K562 (cell line): ENCODE results near the gene TEX9. TPM values are rescaled to one million over a fixed set of nuclear protein-coding genes. Genes with fewer than 3 reads are reported as not detected.
A peak's percentile ranks its signal among the peaks of the same experiment; 100 is the strongest.

Source experiments
- ATF1 ChIP-seq, 2 experiments: fragments of 450-650 bp in 1 of 2; IDR thresholded peaks; 2 replicates each; pipeline ENCODE4 v1.6.1; 2016; ENCODE audit warnings: missing compliant biosample characterization in 1 of 2, missing genetic modification characterization in 1 of 2
- CUX1 ChIP-seq: fragments of 200-800 bp; sonication (Bioruptor generic); IDR thresholded peaks from 2 replicates; pipeline ENCODE4 v1.6.1; 2016; ENCODE audit warnings: missing genetic modification characterization, missing compliant biosample characterization
- ETV1 ChIP-seq: fragments of 450-650 bp; conservative IDR thresholded peaks from 2 replicates; pipeline ENCODE4 v1.6.1; 2016; ENCODE audit warnings: missing genetic modification characterization, control low read depth, low read depth, missing compliant biosample characterization
- GABPB2 ChIP-seq: fragments of 250-450 bp; sonication (Bioruptor Pico); conservative IDR thresholded peaks from 2 replicates; pipeline ENCODE4 v1.5.1; 2021; ENCODE audit warnings: mild to moderate bottlenecking
- MEIS2 ChIP-seq: fragments of 450-650 bp; IDR thresholded peaks from 2 replicates; pipeline ENCODE4 v1.6.1; 2014; ENCODE audit warnings: mild to moderate bottlenecking; ENCODE audit not compliant: partially characterized antibody
- NCOA6 ChIP-seq: fragments of 450-650 bp; IDR thresholded peaks from 2 replicates; pipeline ENCODE4 v1.6.1; 2017; ENCODE audit warnings: mild to moderate bottlenecking
- POLR2AphosphoS5 ChIP-seq: IDR thresholded peaks from 2 replicates; pipeline ENCODE4 v1.6.1; 2011; ENCODE audit warnings: mild to moderate bottlenecking, low read depth, low read length, moderate library complexity; ENCODE audit not compliant: control insufficient read depth, insufficient read depth
- RBM15 ChIP-seq: fragments of 200-400 bp; formaldehyde crosslinking; IDR thresholded peaks from 2 replicates; pipeline ENCODE4 v1.6.1; 2018; ENCODE audit warnings: mild to moderate bottlenecking, low read length, moderate library complexity; ENCODE audit not compliant: insufficient read depth
- RBM17 ChIP-seq: fragments of 200-400 bp; formaldehyde crosslinking; IDR thresholded peaks from 2 replicates; pipeline ENCODE4 v1.6.1; 2017; ENCODE audit warnings: low read depth, mild to moderate bottlenecking, low read length, borderline replicate concordance
- VEZF1 ChIP-seq: fragments of 200-800 bp; sonication (Bioruptor generic); IDR thresholded peaks from 2 replicates; pipeline ENCODE4 v1.6.1; 2017; ENCODE audit warnings: missing genetic modification characterization, missing compliant biosample characterization
- ZNF778 ChIP-seq: fragments of 450-650 bp; formaldehyde crosslinking; IDR thresholded peaks from 2 replicates; pipeline ENCODE4 v1.4.0; 2020; ENCODE audit warnings: mild to moderate bottlenecking, moderate library complexity
- polyA plus RNA-seq, 8 experiments: library from polyadenylated mRNA; depleted of rRNA in 4 of 8; stranded (reverse) in 5 of 8; unstranded in 3 of 8; fragments of >200 nt; fragmentation: Nextera tagmentation in 2 of 8; fragmentation: Illumina TruSeq in 1 of 8; extraction: Ambion mirVana in 2 of 8; extraction: Trizol in 1 of 8; gene quantifications; 2 replicates each; pipeline versions ENCODE4 v1.2.1 to v1.2.3, GENCODE V29; 2011 to 2014; ENCODE audit warnings: inconsistent platforms in 1 of 8, missing spikeins in 1 of 8
- total RNA-seq, 7 experiments: library from RNA; depleted of rRNA in 6 of 7; stranded (reverse); fragments of >200 nt in 6 of 7; fragmentation: Illumina TruSeq in 2 of 7; extraction: Trizol in 2 of 7; gene quantifications; 2 replicates each; pipeline versions ENCODE4 v1.2.1 to v1.2.3, GENCODE V29; 2011 to 2021; ENCODE audit warnings: low replicate concordance in 1 of 7
- TF ChIP-seq, protein P1 (sequence below), 2 experiments: fragments of 450-650 bp; IDR thresholded peaks; 2 replicates each; pipeline ENCODE4 v1.6.1; 2018; ENCODE audit warnings: mild to moderate bottlenecking in 2 of 2, low read depth in 1 of 2; ENCODE audit not compliant: partially characterized antibody in 2 of 2
- TF ChIP-seq, protein P2 (sequence below), 2 experiments: IDR thresholded peaks in 1 of 2; conservative IDR thresholded peaks in 1 of 2; 2 replicates each; pipeline ENCODE4 v1.6.1; 2016; ENCODE audit warnings: low read depth in 2 of 2, mild to moderate bottlenecking in 1 of 2, missing compliant biosample characterization in 1 of 2, missing genetic modification characterization in 1 of 2, moderate library complexity in 1 of 2

Gene TEX9
- total and polyA plus RNA-seq, 9 of the 15 experiments (the other 6 are each of a cell fraction or from before 2014, with no cell fraction given), result 0.93 to 3.6 (median 2.4) TPM

- TF ChIP-seq CUX1 (CRISPR knock-in tag) (no peak), VEZF1 (CRISPR knock-in tag) (peak; percentile 26; the same call in 1 of the 2 replicates), NCOA6 (no peak), ZNF778 (CRISPR knock-in tag) (no peak), ETV1 (tag) (no peak), MEIS2 (peak; percentile 15), RBM17 (no peak), GABPB2 (CRISPR knock-in tag) (no peak), RBM15 (no peak), ATF1 (CRISPR knock-in tag; IDR thresholded peaks at IDR 0.05) (no peak), ATF1 (tag; IDR thresholded peaks at IDR 0.05) (no peak), POLR2AphosphoS5 (no peak)
- TF ChIP-seq, protein P1, sequence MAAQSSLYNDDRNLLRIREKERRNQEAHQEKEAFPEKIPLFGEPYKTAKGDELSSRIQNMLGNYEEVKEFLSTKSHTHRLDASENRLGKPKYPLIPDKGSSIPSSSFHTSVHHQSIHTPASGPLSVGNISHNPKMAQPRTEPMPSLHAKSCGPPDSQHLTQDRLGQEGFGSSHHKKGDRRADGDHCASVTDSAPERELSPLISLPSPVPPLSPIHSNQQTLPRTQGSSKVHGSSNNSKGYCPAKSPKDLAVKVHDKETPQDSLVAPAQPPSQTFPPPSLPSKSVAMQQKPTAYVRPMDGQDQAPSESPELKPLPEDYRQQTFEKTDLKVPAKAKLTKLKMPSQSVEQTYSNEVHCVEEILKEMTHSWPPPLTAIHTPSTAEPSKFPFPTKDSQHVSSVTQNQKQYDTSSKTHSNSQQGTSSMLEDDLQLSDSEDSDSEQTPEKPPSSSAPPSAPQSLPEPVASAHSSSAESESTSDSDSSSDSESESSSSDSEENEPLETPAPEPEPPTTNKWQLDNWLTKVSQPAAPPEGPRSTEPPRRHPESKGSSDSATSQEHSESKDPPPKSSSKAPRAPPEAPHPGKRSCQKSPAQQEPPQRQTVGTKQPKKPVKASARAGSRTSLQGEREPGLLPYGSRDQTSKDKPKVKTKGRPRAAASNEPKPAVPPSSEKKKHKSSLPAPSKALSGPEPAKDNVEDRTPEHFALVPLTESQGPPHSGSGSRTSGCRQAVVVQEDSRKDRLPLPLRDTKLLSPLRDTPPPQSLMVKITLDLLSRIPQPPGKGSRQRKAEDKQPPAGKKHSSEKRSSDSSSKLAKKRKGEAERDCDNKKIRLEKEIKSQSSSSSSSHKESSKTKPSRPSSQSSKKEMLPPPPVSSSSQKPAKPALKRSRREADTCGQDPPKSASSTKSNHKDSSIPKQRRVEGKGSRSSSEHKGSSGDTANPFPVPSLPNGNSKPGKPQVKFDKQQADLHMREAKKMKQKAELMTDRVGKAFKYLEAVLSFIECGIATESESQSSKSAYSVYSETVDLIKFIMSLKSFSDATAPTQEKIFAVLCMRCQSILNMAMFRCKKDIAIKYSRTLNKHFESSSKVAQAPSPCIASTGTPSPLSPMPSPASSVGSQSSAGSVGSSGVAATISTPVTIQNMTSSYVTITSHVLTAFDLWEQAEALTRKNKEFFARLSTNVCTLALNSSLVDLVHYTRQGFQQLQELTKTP (IDR thresholded peaks at IDR 0.05; ENCODE audit: low read depth in 1 of 2, partially characterized antibody in 2 of 2), result no peak
- TF ChIP-seq, protein P2, sequence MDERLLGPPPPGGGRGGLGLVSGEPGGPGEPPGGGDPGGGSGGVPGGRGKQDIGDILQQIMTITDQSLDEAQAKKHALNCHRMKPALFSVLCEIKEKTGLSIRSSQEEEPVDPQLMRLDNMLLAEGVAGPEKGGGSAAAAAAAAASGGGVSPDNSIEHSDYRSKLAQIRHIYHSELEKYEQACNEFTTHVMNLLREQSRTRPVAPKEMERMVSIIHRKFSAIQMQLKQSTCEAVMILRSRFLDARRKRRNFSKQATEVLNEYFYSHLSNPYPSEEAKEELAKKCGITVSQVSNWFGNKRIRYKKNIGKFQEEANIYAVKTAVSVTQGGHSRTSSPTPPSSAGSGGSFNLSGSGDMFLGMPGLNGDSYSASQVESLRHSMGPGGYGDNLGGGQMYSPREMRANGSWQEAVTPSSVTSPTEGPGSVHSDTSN (CRISPR knock-in tag; IDR thresholded peaks at IDR 0.05; ENCODE audit: low read depth), result no peak
- TF ChIP-seq, protein P2 (tag; conservative IDR thresholded peaks at IDR 0.05; ENCODE audit: low read depth), result 0 out of 2 replicates have a peak, but pooled peaks have one; percentile 29
- TF ChIP-seq, all 486 proteins: peak for 3
Observed at GRCh38 chr15:56473017-56473416, 107.8 kb downstream of the TEX9 start (continued).
